Coronary artery (tissue), 2 donors: ENCODE measurements around the gene CREG1.

Source experiments
- DNase-seq: peaks from one replicate; pipeline ENCODE4 v3.0.0-alpha.2; 2017; ENCODE audit warnings: low spot score
- H3K27ac ChIP-seq, 2 donors: fragments of 200-600 bp; sonication (generic); one replicate each; pipeline ENCODE4 v1.5.1; 2016 to 2019
- H3K4me3 ChIP-seq: fragments of 200-600 bp; sonication (generic); 2 replicates; pipeline ENCODE4 v1.5.1; 2016; ENCODE audit warnings: mild to moderate bottlenecking, moderate library complexity
- CTCF ChIP-seq: fragments of 200-600 bp; sonication (generic); IDR thresholded peaks from one replicate; pipeline ENCODE4 v1.5.1; 2019; ENCODE audit warnings: antibody characterized with exemption

CREG1 gene

DNA sequence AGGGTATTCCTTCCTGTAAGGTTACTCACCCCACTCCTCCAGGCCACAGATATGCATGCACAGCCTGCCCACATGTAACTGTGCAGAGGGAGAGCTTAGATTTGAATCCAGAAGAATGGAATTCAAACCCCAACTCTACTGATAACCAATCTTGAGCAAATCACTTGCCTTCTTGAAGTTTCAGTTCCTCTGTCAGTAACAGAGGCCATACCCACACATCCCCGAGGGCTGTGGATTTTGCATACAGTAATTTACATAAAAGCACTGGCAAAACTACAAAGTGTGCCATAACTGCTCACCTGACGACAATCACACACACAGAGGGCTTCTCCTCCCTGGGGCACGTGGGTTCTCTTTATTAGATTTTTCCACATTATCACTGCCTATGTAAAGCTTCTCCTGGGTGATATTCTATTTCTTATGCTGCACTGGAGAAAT, 53.9 kb downstream of the CREG1 start:
- no peak for DNase-seq
- H3K4me3 ChIP-seq: no peak overlapping the region
- TF ChIP-seq CTCF: no peak
- no peak overlapping the region for H3K27ac ChIP-seq

GRCh38 chr1:167499106-167499505, 54.5 kb downstream of the CREG1 start:
- no peak overlapping the region for H3K27ac ChIP-seq
- H3K4me3 ChIP-seq: no peak overlapping the region
- no peak for TF ChIP-seq CTCF
- no peak for DNase-seq

GRCh38 chr1:167496797-167497619, 56.6 kb downstream of the CREG1 start:
- Histone ChIP-seq H3K4me3 (no peak overlapping the region), H3K27ac (no peak overlapping the region)
- TF ChIP-seq CTCF: no peak
- DNase-seq: no peak

DNA sequence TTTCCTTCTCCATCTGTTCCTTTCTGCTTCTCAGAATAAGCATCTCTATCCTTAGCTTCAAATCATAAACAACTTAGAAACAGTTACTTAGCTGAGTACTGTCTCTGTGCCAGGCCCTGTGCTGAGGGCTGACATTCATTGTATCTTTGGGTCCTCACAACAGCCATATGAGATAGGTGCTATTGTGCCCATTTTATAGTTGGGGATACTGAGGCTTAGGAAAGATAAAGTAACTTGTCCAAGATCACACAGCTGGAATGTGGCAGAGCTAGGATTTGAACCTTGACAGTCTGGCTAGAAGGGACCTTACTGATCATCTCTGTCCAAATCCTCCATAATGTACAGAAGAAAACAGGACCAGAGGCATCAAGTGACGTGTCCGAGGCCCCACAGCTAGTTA, 60.2 kb downstream of the CREG1 start:
- no peak overlapping the region for H3K4me3 ChIP-seq
- no peak overlapping the region for H3K27ac ChIP-seq
- DNase-seq: no peak
- TF ChIP-seq CTCF: no peak

DNA sequence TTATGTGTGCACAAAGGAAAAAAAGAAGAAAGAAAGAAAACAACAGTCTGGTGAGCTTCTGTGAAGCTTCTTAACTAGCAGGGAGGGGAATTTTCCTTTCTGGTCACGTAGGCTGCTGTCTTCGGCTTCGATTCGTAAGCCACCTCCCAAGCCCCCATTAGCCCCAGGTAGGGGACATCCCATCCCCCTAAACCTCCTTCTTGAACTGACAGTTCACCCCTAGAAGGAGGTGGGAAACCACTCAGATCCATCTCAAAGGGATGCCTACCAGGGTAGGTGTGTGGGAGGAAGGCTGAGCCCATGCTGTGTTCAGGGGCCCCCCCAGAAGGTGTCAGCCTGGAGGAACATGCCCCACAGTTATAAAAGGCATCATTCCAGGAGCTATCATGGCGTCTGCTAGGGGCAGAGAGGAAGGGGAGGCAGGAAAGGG, 61.1 kb downstream of the CREG1 start:
- no peak overlapping the region for H3K27ac ChIP-seq
- H3K4me3 ChIP-seq: no peak overlapping the region
- TF ChIP-seq CTCF: no peak
- no peak for DNase-seq

- DNase-seq: no peak
Observed at GRCh38 chr1:167491586-167492461, 61.7 kb downstream of the CREG1 start.

More at GRCh38 chr1:167491586-167492461, 61.7 kb downstream of the CREG1 start:
- Histone ChIP-seq H3K4me3 (no peak overlapping the region), H3K27ac (no peak overlapping the region)
- TF ChIP-seq CTCF: no peak
